Stimulated activated CD4-positive, alpha-beta T cell treated with anti-CD3 and anti-CD28 coated beads, Interleukin-12 subunit alpha, Interleukin-12 subunit beta, amount 100 ng/mL, for 4 hours (primary cell): ENCODE measurements around the gene PFDN1.

ENCODE experiments used
- DNase-seq: peaks from one replicate; pipeline ENCODE4 v3.0.0-alpha.2; 2020

Gene PFDN1

DNA sequence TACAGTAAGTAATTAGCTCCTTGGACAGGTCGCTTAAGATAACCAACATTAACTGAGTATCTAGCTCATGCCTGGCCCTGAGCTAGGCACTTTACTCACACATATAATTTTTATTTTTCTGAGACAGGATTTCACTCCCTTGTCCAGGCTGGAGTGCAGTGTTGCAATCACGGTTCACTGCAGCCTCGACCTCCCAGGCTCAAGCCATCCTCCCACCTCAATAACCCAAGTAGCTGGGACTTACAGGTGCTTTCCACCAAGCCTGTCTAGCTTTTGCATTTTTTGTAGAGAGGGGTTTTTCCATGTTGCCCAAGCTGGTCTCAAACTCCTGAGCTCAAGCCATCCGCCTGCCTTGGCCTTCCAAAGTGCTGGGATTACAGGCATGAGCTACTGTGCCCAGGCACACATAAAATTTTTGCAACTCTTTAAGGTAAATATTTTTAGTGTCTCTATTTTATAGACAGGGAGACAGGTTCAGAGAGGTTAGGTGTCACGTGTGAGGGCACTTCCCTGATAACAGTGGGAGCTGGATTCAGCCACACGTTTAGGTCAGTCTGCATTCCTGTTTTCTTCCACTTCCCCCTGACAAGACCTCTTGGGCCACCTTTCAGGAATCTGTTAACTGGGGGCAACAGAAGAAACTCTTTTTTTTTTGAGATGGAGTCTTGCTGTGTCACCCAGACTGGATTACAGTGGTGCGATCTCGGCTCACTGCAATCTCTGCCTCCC lies 25.3 kb upstream of the PFDN1 start:
- DNase-seq = no peak

DNA sequence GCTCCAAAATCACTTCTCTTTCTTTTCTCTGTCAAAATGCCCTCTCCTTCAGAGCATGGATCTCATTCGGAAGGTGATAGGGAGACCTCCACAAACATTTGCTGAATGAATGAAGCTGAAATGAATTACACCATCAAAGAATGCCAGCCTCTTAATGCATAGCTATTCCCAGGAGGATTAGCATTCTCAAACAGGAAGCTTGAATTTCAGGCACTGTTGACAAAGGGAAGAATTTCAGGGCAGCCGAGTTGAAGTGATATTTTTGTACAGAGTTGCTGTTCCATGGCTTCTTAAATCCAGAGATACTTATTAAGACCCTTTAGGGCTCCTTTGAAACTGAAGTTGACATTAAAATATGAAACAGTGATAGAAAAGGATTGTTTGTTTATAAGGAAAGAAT lies 24.7 kb upstream of the PFDN1 start:
- DNase-seq = no peak

DNA sequence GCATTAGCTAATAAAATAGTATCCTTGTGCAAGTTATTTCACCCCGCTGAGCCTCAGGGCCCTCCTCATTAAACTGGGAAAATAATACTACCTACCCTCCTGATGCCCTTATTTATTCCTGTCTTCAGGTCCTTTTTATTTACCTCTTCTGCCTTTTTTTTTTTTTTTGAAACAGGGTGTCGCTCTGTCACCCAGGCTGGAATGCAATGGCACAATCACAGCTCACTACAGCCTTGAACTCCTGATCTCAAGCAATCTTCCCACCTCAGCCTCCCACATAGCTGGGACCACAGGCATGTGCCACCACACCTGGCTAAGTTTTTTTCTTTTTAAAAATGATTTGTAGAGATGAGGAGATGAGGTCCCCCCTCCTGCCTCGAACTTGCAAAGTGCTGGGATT lies 22.6 kb upstream of the PFDN1 start:
- DNase-seq = no peak

DNA sequence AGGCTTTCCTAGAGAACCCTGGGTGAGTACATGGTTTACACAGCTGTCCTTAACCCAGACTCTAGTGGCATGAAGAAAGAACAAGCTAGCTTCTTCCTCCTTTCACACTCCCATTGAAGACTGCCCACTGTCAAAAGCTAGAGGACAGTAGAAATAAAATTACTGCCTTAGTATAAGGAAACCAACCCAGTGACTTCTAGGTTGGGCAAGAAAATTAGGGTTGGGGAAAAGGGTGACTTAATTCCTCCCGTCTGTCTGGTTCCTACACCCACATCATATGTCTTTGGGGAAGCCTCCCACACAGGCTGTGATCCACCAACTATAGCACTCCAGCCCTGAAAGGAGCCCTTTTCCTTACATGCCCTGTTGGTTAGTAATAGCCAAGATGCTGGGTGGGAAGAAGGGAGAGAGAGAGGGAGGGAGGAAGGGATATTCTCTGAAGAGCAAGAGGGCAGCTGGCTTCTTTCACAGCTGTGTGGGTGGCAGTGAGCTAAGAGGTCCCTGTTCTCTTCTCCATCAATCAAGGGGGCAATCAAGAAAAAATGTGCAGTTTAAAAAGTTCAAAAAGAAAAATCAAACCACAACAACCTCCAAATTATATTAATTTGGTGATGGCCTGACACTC lies 21.8 kb upstream of the PFDN1 start:
- no peak for DNase-seq

DNA sequence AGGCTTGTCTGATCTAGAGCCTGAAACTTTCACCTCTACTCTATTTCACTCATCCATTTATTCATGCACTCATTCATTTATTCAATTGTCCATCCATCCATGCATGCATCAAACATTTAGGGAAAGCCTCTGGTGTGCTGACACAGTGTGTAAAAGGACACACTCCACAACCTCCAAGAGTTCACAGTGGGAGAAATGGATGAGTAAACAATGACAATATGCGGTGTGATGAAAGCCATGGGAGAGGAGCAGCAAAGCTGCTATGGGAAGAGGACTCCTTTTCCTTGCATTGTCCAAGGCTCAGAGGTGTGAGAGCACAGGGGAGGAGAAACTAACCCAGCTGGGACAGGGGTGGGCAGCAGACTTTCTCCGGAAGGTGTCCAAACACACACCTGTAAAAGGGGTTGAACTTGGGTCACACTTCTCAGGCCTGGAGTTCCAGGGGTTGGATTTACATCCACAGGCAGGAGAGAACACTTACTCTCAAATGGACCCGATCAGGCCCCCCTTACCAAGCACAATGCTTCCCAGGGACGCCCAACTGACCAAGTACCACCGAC lies 21.2 kb upstream of the PFDN1 start:
- DNase-seq = no peak

DNA sequence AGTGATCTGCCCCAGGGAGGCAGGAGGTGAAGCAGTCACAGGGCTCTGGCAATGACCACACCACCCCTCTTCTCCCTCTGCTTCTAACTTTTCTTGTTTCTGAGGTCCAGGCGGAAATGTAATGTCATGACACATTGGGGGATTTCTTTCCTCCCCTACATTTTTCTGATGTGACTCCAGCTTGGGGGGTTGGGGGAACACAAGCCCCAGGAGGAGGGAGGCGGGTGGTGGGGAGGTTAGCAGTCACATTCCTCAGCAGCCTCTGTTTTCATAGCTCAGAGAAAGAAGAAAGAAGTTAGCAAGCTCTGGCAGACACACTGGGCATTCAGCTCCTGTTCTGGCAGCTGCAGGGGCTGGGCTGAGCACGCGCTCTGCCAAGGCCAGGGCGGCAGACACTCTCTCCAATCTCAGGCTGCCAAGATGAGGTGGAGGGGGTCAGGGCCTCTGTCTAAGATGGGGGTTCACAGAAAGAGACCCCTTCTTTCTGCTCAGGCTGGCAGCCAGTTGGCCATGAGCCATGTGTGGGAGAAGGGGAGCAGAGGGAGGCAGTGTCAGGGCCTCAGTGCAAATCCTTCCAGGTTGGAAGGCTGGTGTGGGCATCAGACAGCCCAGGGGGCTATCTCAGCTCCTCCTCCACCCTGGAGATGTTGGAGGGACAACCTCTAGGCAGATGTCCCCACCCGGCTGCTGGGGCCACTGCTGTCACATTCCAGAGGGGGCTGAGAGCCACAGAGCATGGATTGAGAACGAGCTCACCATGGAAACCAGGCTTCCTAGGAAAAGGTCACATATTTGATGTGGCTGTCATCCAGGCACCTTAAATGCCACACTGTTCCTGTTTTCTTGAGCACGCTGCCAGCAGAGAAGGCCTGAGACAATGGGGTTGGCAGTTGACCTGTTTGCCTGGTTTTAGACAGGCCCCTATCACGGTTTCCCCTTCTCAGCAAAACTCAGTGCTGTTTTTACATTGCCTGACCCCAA lies 20.1 kb upstream of the PFDN1 start:
- DNase-seq = no peak

DNA sequence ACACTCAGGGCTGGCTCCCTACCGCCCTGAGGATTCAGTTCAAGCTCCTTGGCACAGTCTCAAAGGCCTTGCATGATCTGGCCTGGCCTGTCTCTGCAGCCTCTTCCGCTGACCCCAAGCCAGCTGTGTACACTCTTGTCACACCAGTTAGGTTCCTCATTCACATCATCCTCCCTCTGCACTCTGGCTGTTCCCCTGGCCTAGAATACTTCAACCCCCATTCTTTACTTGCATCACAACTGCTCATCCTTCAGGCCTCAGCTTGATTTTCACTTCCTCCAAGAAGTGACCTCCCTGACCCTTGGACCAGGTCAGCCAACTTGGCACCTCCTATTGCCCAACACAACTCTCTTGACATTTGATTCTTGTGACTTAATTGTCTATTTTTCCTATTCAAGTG lies 18.9 kb upstream of the PFDN1 start:
- no peak for DNase-seq

DNA sequence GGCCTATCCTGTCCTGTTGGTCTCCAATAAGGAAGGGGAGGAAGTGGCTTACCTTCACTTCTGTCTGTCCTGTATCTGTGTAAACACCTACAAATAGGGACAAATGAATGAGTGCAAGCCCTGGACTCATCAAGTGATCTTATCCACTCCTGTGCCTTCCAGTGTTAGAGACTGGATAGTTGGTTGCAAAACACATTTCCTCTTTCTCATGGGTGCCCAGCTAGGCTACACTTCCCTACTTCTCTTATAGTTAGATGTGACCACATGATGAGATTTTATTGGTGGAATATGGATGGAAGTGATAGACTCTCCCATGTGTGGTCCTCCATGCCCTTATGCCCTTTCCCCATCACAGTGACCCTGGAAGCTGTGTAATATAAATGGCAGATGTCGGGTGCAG lies 16.9 kb upstream of the PFDN1 start:
- DNase-seq = no peak

DNA sequence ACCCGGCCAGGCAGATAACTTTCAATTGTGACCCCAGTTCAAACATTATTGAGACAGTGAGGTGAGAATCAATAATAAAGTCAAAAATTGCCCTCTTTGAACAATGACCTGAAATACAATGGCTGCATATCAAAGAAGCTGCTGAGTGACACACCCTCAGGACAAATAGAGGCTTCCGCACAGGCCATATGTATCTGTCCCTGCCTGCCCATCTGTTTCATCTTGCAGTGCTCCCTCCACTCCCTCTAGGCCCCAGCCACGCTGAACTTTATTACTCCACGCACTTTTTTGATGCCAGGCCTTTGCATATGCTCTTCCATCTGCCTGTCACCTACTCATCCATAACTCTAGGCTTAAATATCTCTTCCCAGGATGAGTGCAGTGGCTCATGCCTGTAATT lies 15.9 kb upstream of the PFDN1 start:
- DNase-seq = no peak

DNA sequence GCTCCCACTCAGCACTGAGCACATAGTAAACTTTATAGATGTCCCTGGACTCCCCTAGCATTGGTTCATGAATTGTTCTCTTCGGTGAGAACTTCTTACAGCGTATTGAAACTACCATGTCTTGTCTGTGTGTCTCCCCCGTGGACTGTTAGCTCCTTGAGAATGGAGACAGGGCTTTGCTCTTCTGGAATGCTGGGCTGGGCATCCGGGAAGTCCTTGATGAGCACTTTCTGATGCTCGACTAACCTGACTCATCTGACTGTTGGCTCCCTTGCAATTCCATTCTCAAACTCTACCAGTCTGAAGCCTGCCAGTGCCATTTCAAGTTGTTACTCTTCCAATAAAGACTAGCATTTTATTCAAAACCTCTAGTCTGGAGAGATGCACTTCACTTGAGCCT lies 15.0 kb upstream of the PFDN1 start:
- DNase-seq = no peak

DNA sequence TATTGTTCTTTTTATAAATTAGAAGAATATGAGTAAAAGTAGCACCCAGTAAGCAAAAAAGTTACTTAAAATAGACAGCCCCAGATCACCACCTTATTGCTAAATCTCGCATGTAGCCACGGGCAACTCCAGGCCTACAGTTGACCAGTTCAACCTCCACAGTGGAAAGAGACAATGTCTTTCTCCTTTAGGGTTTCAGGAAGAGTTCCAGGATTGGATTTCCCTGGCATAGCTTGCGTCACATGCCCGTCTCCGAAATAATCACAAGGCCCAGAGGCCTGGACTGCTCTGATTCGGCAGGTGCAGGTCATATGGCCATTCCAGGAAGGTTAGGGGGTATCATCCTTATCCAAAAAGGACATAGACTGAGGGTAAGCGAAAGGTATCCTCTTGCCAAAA lies 9.9 kb upstream of the PFDN1 start:
- no peak for DNase-seq

DNA sequence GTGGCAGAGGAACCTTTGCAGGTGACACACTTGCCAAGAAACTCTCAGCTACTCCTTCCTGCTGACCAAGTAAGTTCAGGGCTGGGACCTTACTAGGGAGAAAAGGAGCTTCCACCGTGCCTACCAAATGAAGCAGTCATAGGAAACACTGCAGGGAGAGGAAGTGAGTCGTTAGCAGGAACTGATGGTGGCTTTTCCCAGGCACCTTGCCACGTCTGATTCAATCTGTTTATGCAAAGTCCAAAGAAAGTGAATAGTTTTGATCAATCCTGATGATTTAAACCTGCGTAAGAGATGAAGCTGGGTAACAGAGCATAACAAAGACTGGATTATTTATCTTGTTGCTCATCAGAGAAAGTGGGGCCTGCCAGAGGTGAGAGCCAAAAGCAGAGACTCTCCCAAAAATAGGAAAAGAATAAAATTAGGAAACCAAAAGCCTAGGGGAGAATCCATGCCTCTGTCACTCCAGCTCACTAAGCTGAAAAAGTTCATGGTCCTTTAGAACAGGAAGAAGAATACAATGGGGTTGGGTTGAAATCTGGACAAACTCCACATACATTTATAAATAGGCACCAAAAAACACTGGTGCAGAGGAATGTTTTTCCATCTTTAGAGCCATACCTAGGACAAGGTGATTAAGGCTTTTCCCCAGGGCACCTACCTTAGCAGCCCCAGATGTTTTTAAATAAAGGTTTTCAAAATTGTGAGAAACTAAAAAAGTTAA lies 9.3 kb upstream of the PFDN1 start:
- DNase-seq = no peak

DNA sequence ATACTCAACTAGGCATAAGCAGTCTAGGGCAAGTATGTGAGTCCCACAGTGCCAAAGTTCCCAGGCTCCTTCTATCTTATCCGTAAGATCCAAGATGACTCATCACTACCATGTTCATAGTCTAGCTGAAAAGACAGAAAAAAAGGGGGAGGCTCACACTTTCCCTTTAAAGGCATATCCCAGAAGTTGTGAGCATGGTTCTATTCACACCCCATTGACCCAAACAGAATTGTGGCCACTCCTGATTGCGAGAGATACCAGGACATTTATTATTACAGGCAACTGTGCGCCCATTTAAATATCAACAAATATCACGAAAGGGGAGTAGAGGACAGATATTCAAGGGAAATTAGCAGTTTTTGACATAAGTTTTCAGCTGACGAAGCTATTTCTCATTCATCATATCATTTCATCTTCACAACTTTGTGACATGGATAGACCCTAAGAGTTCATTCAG lies 8.1 kb upstream of the PFDN1 start:
- no peak for DNase-seq

DNA sequence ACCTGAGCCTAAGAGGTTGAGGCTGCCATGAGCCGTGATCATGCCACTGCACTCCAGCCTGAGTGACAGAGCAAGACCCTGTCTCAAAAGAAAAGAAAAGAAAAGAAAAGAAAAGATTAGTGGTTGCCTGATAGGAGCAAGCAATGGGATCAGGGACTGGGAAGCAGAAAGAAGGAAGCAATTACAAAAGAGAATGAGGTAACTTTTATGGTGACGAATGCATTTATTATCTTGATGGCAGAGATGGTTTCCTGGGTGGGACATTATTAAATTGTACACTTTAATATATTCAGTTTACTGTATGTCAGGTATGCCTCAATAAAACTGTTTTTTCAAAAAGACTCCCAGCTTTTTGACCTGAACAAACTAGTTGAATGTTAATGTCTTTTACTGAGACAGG lies 7.5 kb upstream of the PFDN1 start:
- DNase-seq = no peak

DNA sequence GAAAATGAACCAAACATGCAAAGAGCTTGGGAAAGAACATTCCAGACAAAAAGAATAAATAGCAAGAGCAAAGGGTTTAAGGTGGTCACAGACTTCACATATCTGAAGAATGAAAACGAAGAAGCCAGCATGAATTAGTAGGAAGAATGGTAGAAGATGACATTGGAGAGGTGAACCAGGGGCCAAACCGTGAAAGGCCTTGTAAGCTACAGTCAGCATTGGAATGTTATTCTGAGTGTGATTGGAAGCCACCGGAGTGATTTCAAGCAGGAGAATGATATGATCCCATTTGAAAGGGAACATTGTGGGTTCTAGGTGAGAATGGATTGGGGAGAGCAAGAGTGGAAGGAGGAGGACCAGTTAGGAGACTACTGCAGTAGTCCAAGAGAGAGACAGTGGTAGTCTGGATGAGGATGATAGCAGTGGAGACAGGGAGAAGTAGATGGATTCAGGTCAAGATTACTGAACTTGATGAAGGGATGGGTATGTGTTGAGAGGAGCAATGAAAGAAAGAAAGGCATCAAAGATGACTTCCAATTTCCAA lies 6.9 kb upstream of the PFDN1 start:
- no peak for DNase-seq

DNA sequence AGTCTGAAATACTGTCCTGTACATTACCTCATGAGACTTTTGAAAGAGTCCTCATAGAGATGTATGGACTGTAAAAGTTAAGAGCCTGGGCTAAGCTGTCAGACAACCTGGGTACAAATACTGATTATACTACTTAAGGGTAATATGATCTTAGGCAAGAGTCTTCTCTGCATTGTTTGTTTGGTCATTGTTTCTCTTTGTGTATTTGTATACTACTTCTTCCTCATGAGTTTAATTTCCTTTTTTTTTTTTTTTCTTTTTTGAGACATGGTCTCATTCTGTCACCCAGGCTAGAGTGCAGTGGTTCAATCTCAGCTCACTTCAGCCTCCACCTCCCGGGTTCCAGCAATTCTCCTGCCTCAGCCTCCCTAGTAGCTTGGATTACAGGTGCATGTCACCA lies 2.6 kb upstream of the PFDN1 start:
- DNase-seq = no peak

DNA sequence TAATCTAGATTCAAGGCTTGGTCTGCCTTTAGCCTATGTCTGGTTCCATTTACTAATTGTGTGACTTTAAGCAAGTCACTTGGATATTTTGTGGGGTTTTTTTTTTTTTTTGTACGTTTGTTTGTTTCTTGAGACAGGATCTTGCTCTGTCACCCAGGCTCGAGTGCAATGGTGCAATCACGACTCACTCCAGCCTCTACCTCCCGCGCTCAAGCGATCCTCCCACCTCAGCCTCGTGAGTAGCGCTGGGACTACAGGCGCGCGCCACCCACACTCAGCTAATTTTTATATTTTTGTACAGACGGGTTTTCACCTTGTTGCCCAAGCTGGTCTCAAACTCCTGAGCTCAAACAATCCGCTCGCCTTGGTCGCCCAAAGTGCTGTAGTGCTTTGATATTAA lies 1.1 kb upstream of the PFDN1 start:
- no peak for DNase-seq

DNA sequence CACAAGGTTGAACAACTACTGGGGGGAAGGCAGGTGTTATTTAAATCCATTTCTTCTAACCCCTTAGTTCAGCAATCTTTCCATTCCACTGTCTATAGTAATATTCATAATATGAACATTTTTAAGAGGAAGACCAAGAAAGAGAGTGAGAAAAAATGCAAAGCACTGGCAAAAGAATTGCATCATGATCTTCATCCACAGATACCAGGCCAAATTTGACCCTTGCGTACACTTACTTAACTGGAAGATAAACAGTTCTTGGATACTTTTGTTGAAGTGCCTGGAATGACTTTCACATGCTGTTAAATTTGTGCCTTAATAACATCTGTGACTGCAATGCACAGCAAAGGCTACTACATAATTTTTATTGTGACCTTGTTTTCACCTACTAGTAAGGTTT lies 1.8 kb downstream of the PFDN1 start:
- no peak for DNase-seq

DNA sequence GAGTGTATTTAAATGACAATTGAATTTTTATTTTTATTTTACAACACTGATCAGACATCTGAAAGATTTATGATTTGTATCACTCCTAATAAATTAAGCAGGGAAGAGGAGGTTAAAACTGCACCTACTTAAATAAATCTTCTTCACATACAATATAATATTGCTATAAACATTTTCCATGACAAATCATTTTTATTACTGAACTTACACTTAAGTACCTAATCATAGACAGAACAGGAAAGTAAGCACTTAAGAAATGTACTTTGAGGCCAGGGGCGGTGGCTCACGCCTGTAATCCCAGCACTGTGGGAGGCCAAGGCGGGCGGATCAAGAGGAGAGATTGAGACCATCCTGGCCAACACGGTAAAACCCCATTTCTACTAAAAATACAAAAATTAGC lies 3.8 kb downstream of the PFDN1 start:
- DNase-seq = no peak

DNA sequence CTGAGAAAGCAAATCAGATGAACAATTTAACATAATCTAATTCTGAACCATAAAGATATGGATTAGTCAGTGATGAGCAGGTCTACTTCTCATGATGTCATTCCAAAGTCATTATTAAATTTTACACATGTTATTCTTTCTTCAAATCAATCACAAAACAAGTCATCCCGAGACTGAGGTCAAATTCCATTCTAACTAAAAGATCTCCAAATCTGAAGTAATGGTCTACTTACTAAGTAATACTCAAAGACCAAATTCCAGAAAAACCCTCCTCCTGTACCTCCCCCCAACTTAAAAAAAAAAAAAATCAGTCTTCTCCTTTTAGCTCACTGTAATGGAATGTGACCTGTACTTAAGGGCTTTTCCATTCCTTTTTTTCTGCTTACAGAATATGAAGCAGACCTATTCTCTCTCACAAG lies 4.7 kb downstream of the PFDN1 start:
- DNase-seq = no peak

DNA sequence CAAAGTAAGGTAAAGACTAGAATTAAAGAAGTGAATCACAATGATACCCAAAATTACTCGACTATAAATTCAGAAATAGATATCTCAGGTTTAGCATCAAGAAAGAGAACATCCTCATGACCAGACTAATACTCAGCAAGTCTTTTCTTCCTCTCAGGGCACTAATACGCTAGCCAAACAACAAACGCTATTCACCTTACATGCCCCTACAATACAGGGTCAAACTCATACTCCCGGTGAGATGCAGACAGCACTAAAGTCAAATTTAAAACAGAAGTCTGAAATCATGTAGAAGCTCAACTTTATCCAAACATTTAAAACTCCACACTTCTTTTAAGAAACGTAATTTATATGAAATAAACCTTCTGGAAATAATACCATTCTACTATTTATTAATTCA lies 5.6 kb downstream of the PFDN1 start:
- DNase-seq = no peak

DNA sequence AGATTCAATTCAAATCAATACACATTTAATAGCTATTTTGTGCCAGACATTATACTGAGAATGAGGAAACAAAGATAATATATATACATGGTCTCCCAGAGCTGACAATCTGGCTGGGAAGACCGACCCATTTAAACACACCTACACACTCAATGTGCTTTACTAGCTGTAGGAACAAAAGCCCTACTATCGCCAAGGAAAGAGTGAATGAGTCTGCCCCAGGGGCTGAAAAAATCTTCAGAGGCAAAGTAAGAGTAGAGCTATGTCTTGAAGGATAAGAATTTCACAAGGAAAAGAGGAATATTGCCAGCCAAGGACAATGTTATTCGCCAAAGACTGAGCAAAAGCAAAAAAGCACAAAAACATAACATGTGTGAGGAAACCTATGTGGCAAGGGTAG lies 6.6 kb downstream of the PFDN1 start:
- no peak for DNase-seq
